Esophagus muscularis mucosa (tissue), 3 donors: ENCODE data around the gene LYPD6B.

Experiments
- POLR2A ChIP-seq: fragments of 450-650 bp; IDR thresholded peaks from one replicate; pipeline ENCODE4 v1.6.1; 2017; ENCODE audit warnings: antibody characterized with exemption, moderate library complexity, mild to moderate bottlenecking, low read depth
- POLR2AphosphoS5 ChIP-seq, 2 donors: sonication (generic); formaldehyde crosslinking; IDR thresholded peaks; one replicate each; pipeline ENCODE4 v1.6.1; 2017; ENCODE audit warnings: antibody characterized with exemption in 2 of 2
- TF ChIP-seq, protein P1 (sequence below), 3 experiments: fragments of 200-600 bp in 2 of 3; fragments of 450-650 bp in 1 of 3; sonication (generic) in 2 of 3; IDR thresholded peaks; one replicate each; pipeline ENCODE4 v1.5.1; 2017 to 2019; ENCODE audit warnings: antibody characterized with exemption in 3 of 3, mild to moderate bottlenecking in 2 of 3, moderate library complexity in 1 of 3

GRCh38 chr2:149018981-149019380, 19.5 kb upstream of the LYPD6B start:
- TF ChIP-seq, protein P1, sequence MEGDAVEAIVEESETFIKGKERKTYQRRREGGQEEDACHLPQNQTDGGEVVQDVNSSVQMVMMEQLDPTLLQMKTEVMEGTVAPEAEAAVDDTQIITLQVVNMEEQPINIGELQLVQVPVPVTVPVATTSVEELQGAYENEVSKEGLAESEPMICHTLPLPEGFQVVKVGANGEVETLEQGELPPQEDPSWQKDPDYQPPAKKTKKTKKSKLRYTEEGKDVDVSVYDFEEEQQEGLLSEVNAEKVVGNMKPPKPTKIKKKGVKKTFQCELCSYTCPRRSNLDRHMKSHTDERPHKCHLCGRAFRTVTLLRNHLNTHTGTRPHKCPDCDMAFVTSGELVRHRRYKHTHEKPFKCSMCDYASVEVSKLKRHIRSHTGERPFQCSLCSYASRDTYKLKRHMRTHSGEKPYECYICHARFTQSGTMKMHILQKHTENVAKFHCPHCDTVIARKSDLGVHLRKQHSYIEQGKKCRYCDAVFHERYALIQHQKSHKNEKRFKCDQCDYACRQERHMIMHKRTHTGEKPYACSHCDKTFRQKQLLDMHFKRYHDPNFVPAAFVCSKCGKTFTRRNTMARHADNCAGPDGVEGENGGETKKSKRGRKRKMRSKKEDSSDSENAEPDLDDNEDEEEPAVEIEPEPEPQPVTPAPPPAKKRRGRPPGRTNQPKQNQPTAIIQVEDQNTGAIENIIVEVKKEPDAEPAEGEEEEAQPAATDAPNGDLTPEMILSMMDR (IDR thresholded peaks at IDR 0.05), result no peak
- TF ChIP-seq POLR2AphosphoS5 (IDR thresholded peaks at IDR 0.05) (no peak), POLR2A (no peak)
